Natural killer cell (primary cell): ENCODE data around the gene TTLL7. TPM values are rescaled to one million over a fixed set of nuclear protein-coding genes. Genes with fewer than 3 reads are reported as not detected.

Experiments used
- ATAC-seq, 3 donors: fragments of 150-1000 bp in 2 of 3; fragments of 200-7000 bp in 1 of 3; cut with Tn5 transposase; 1 replicate in 1 of 3; 2 replicates in 2 of 3; pipeline ENCODE4 v1.10.0; 2021; ENCODE audit warnings: mild to moderate bottlenecking in 2 of 3, moderate library complexity in 2 of 3
- DNase-seq, 2 donors: peaks; one replicate each; pipeline versions ENCODE4 v3.0.0 to v3.0.0-alpha.2; 2013 to 2021; ENCODE audit warnings: mixed read lengths in 1 of 2
- H3K27ac ChIP-seq: one replicate; pipeline ENCODE4 v1.5.1; 2013; ENCODE audit warnings: mild to moderate bottlenecking, low read length
- H3K27me3 ChIP-seq: one replicate; pipeline ENCODE4 v1.6.1; 2013; ENCODE audit warnings: low read length; ENCODE audit not compliant: control insufficient read depth, insufficient read depth
- H3K36me3 ChIP-seq: one replicate; pipeline ENCODE4 v1.6.1; 2013; ENCODE audit warnings: low read length; ENCODE audit not compliant: control insufficient read depth, insufficient read depth
- H3K4me1 ChIP-seq: one replicate; pipeline ENCODE4 v1.6.1; 2013; ENCODE audit warnings: low read length; ENCODE audit not compliant: control insufficient read depth, insufficient read depth
- H3K4me3 ChIP-seq: one replicate; pipeline ENCODE4 v1.5.1; 2013; ENCODE audit warnings: low read length
- H3K9me3 ChIP-seq: one replicate; pipeline ENCODE4 v1.6.1; 2013; ENCODE audit warnings: low read length; ENCODE audit not compliant: control insufficient read depth, insufficient read depth
- H3K27ac Mint-ChIP-seq, 2 donors: one replicate each; pipeline ENCODE4 v1.8.0; 2022; ENCODE audit warnings: mild to moderate bottlenecking in 2 of 2, mixed read lengths in 2 of 2, moderate library complexity in 1 of 2
- H3K27me3 Mint-ChIP-seq, 2 donors: one replicate each; pipeline ENCODE4 v1.8.0; 2022; ENCODE audit warnings: low read depth in 2 of 2, mixed read lengths in 2 of 2
- H3K36me3 Mint-ChIP-seq: one replicate; pipeline ENCODE4 v1.8.0; 2022; ENCODE audit warnings: mixed read lengths
- H3K4me1 Mint-ChIP-seq, 2 donors: one replicate each; pipeline ENCODE4 v1.8.0; 2022; ENCODE audit warnings: mixed read lengths in 2 of 2
- H3K4me3 Mint-ChIP-seq: one replicate; pipeline ENCODE4 v1.8.0; 2022; ENCODE audit warnings: mild to moderate bottlenecking, moderate library complexity, mixed read lengths
- H3K9me3 Mint-ChIP-seq, 2 donors: one replicate each; pipeline ENCODE4 v1.8.0; 2022; ENCODE audit warnings: mixed read lengths in 2 of 2
- WGBS: methylation state at CpG from one replicate; pipeline ENCODE4 v1.1.7; 2013; ENCODE audit warnings: missing lambda C conversion rate; ENCODE audit not compliant: insufficient coverage; 5-methylcytosine and 5-hydroxymethylcytosine counted together
- intact Hi-C: fragments of 100-400 bp; cut with micrococcal nuclease; formaldehyde crosslinking; loops from one replicate; pipeline ENCODE4 v1.14.2; 2022
- total RNA-seq, 4 donors: library from RNA; stranded (reverse); fragments of 120-200 nt in 1 of 4; gene quantifications; one replicate each; pipeline versions ENCODE4 v1.2.3 to v1.2.4, GENCODE V29; 2013 to 2022
- TF ChIP-seq, protein P1 (sequence below): fragments of 200-600 bp; IDR thresholded peaks from one replicate; pipeline ENCODE4 v1.8.0; 2022; ENCODE audit warnings: antibody characterized with exemption

Gene TTLL7
- total RNA-seq, 3 donors from 2014 or later (not counting 1 experiment from before 2014, with no cell fraction given), result 0.21 to 4.4 (median 0.25) TPM

DNA sequence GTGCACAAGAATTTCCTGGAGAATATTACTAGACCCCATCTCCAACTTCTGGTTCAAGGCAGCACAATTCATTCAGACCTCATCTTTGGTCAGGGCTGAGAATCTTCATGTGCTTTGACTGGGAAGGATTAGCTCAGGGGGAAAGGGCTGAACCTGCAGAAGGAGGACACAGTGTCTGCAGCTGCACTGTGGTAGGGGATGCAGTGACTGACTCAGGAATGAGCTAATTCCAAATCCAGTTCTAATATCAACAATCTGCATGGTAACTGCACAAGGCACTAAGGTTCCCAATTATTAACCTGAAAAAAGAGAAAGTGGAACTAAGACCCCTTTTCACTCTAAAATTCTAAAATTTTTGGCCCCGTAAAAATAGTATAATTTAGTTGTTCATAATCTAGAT lies 31.6 kb downstream of the TTLL7 start:
- Mint-ChIP-seq H3K36me3 (no peaks in the 10 kb centered on the region), H3K27me3 (peaks cover 6 to 11% of the 10 kb centered on the region in 2 donors), H3K4me1 (no peaks in the 10 kb centered on the region), H3K27ac (no peak overlapping the region), H3K4me3 (no peak overlapping the region), H3K9me3 (peaks cover 0 to 2% of the 10 kb centered on the region in 2 donors)
- Histone ChIP-seq H3K4me1 (no peaks in the 10 kb centered on the region), H3K36me3 (no peaks in the 10 kb centered on the region), H3K4me3 (no peak overlapping the region), H3K9me3 (no peaks in the 10 kb centered on the region), H3K27ac (no peak overlapping the region), H3K27me3 (no peaks in the 10 kb centered on the region)
- DNase-seq (no peak), ATAC-seq (no peak)
- TF ChIP-seq, protein P1, sequence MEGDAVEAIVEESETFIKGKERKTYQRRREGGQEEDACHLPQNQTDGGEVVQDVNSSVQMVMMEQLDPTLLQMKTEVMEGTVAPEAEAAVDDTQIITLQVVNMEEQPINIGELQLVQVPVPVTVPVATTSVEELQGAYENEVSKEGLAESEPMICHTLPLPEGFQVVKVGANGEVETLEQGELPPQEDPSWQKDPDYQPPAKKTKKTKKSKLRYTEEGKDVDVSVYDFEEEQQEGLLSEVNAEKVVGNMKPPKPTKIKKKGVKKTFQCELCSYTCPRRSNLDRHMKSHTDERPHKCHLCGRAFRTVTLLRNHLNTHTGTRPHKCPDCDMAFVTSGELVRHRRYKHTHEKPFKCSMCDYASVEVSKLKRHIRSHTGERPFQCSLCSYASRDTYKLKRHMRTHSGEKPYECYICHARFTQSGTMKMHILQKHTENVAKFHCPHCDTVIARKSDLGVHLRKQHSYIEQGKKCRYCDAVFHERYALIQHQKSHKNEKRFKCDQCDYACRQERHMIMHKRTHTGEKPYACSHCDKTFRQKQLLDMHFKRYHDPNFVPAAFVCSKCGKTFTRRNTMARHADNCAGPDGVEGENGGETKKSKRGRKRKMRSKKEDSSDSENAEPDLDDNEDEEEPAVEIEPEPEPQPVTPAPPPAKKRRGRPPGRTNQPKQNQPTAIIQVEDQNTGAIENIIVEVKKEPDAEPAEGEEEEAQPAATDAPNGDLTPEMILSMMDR, result no peak
- no CpG with 5 or more reads among the region's 1 CpG for WGBS
- intact Hi-C loops, result no loop called here

DNA sequence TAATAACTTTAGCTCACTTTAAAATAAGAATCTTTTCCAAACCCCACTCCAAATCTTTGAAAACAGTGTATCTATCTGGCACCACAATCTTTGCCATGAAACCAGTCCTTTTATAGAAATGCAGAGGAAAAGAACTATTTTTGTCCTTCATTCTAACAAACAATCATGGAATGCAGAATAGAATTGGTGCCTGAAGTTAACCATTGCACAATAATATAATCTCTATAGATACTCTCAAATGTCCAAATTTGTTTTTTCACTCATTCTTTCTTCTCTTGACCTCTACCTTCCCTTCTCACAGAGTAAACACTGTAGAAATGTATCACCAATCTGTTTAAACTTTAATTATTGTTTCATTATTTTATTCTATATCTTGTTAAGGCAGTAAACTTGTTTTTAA lies 34.8 kb downstream of the TTLL7 start:
- no peaks in the 10 kb centered on the region for H3K36me3 Mint-ChIP-seq
- intact Hi-C loops, result no loop called here
- H3K27ac Mint-ChIP-seq, result no peak overlapping the region
- H3K27me3 Mint-ChIP-seq, result peaks cover 6 to 14% of the 10 kb centered on the region in 2 donors
- no peak overlapping the region for H3K4me3 ChIP-seq
- no peaks in the 10 kb centered on the region for H3K9me3 ChIP-seq
- no peaks in the 10 kb centered on the region for H3K4me1 ChIP-seq
- no peaks in the 10 kb centered on the region for H3K9me3 Mint-ChIP-seq
- no peak for DNase-seq
- no peak for ATAC-seq
- no peaks in the 10 kb centered on the region for H3K36me3 ChIP-seq
- no peaks in the 10 kb centered on the region for H3K27me3 ChIP-seq
- H3K27ac ChIP-seq, result no peak overlapping the region
- TF ChIP-seq, protein P1, result no peak
- no peaks in the 10 kb centered on the region for H3K4me1 Mint-ChIP-seq
- no peak overlapping the region for H3K4me3 Mint-ChIP-seq

DNA sequence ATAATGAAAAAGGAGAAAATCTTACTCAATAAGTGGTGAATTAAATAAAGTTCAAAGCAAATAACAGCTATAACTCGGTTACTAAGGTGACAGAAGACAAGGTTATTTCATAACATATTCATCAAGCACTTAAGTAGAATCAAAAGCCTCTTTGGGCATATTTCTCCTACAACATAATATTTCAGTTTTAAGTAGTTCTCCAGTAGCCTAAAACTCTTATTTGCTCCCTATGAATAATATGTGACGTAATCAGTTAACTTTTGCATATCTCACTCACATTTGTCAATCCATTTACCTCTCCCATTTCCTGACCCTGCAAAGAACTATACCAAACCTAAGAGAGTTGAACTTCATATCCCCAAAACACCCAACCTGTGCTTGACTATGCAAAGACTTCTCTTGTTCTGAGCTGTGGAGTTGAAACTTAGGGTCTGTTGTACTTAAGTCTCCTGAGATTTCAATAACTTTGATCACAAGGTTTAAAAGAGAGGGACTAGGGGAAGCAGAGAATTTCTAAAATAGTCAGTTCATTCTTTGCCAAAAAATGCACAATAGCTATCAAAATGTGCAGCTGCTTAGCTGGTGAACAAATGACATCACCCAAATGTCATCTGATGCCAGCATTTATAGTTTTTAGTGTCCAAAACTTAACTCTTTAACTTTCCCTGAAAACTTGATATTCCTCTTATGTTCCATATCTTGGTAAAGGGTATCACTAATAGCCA lies 37.2 kb downstream of the TTLL7 start:
- ATAC-seq (no peak), DNase-seq (no peak)
- TF ChIP-seq, protein P1, result no peak
- Mint-ChIP-seq H3K27ac (no peak overlapping the region), H3K9me3 (no peaks in the 10 kb centered on the region), H3K4me1 (no peaks in the 10 kb centered on the region), H3K27me3 (peaks cover 3 to 14% of the 10 kb centered on the region in 2 donors), H3K4me3 (no peak overlapping the region), H3K36me3 (no peaks in the 10 kb centered on the region)
- Histone ChIP-seq H3K27me3 (no peaks in the 10 kb centered on the region), H3K4me3 (no peak overlapping the region), H3K27ac (no peak overlapping the region), H3K9me3 (no peaks in the 10 kb centered on the region), H3K4me1 (no peaks in the 10 kb centered on the region), H3K36me3 (no peaks in the 10 kb centered on the region)
- intact Hi-C loops, result no loop called here
- WGBS, result 90% methylated on average over 1 of the region's 2 CpGs
